Measurements from ENCODE around the gene AFAP1.

Gene AFAP1

GRCh38 chr4:7735395-7735794 lies 204.3 kb downstream of the AFAP1 start:
- no peak overlapping the region for H3K4me3 ChIP-seq (replicated peaks; ENCODE audit: low read depth, low read length)
- DNase-seq (ENCODE audit: low read depth), result no peak
- no peak for TF ChIP-seq CTCF (IDR thresholded peaks at IDR 0.05; ENCODE audit: low read length, missing control alignments)

GRCh38 chr4:7734651-7735260 lies 204.9 kb downstream of the AFAP1 start:
- H3K4me3 ChIP-seq (replicated peaks; ENCODE audit: low read depth, low read length), result no peak overlapping the region
- DNase-seq (ENCODE audit: low read depth), result no peak
- no peak for TF ChIP-seq CTCF (IDR thresholded peaks at IDR 0.05; ENCODE audit: low read length, missing control alignments)

GRCh38 chr4:7733801-7734650 lies 205.6 kb downstream of the AFAP1 start:
- DNase-seq (ENCODE audit: low read depth), result no peak
- no peak overlapping the region for H3K4me3 ChIP-seq (replicated peaks; ENCODE audit: low read depth, low read length)
- TF ChIP-seq CTCF (IDR thresholded peaks at IDR 0.05; ENCODE audit: low read length, missing control alignments), result no peak

GRCh38 chr4:7733201-7733600 lies 206.5 kb downstream of the AFAP1 start:
- DNase-seq (ENCODE audit: low read depth), result no peak
- H3K4me3 ChIP-seq (replicated peaks; ENCODE audit: low read depth, low read length), result no peak overlapping the region
- no peak for TF ChIP-seq CTCF (IDR thresholded peaks at IDR 0.05; ENCODE audit: low read length, missing control alignments)

GRCh38 chr4:7732263-7732662 lies 207.4 kb downstream of the AFAP1 start:
- no peak overlapping the region for H3K4me3 ChIP-seq (replicated peaks; ENCODE audit: low read depth, low read length)
- DNase-seq (ENCODE audit: low read depth), result no peak
- TF ChIP-seq CTCF (IDR thresholded peaks at IDR 0.05; ENCODE audit: low read length, missing control alignments), result no peak

GRCh38 chr4:7731437-7731836 lies 208.2 kb downstream of the AFAP1 start:
- no peak overlapping the region for H3K4me3 ChIP-seq (replicated peaks; ENCODE audit: low read depth, low read length)
- no peak for TF ChIP-seq CTCF (IDR thresholded peaks at IDR 0.05; ENCODE audit: low read length, missing control alignments)
- no peak for DNase-seq (ENCODE audit: low read depth)

All from fibroblast of pulmonary artery (primary cell).